CD4-positive, alpha-beta T cell treated with Interleukin-4 for 1 hour (primary cell): Measurements from ENCODE around the gene CNOT10.
A peak's percentile ranks its signal among the peaks of the same experiment; 100 is the strongest.
"Not testable (repeated sequence)": the region's sequence is repeated elsewhere in the genome, so short reads cannot be mapped to it uniquely, and the experiment has no call there.

ENCODE experiments used
- DNase-seq, 2 donors: peaks; one replicate each; pipeline ENCODE4 v3.0.0-alpha.2; 2020 to 2022

The CNOT10 gene

DNA sequence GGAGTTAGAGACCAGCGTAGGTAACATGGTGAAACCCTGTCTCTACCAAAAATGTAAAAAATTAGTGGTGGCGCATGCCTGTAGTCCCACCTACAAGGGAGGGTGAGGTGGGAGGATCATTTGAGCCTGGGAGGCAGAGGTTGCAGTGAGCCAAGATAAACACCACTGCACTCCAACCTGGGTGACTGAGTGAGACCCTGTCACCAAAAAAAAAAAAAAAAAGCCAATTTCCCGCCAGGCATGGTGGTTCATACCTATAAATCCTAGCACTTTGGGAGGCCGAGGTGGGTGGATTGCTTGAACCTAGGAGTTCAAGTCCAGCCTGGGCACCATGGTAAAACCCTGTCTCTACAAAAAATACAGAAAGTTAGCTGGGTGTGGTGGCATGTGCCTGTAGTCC, 6.9 kb downstream of the CNOT10 start:
- DNase-seq: no peak

DNA sequence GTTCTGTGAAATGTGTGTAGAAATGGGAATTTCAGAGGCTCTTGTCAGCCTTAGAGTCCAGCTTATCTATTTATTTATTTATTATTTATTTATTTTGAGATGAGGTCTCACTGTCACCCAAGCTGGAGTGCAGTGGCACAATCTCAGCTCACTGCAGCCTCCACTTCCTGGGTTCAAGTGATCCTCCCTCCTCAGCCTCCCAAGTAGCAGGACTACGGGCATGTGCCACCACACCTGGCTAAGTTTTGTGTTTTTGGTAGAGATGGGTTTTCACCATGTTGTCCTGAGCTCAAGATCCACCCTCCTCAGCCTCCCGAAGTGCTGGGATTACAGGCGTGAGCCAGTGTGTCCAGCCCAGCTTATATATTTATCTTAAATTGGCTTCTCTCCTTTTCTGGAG, 11.5 kb downstream of the CNOT10 start:
- DNase-seq: no peak

DNA sequence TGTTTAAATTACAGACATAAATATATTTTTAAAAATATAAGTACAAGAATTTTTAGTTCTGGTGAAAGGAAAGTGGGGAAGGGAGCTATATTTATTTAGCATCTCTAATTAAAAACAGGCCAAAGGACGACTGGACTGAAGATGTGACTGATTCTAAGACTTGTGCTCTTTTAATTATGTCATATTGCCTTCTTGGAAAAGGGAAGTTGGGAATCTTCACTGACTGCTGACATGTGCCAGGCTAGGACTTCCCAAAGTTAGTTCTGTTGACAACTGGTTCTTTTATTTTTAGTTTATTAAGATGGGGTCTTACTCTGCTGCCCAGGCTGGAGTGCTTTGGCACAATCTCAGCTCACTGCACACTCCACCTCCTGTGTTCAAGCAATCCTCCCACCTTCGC, 13.5 kb downstream of the CNOT10 start:
- no peak for DNase-seq

DNA sequence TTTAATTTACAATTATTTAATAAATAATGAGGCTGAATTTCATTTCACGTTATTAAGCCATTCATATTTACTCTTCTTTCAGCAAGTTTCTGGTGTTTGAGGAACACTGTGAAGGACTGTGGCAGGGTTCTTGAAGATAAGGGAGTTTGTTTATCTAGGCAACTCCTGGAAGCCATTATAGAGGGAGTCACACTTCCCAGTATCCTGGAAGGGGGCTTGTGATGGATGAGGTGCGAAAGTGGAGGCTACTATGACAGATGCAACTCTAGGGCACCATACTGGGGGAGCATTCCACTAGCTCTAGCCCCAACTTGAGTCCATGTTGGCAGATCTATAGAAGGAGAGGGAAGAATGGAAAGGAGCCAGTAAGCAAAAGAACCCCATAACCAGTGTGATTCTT, 14.4 kb downstream of the CNOT10 start:
- no peak for DNase-seq

DNA sequence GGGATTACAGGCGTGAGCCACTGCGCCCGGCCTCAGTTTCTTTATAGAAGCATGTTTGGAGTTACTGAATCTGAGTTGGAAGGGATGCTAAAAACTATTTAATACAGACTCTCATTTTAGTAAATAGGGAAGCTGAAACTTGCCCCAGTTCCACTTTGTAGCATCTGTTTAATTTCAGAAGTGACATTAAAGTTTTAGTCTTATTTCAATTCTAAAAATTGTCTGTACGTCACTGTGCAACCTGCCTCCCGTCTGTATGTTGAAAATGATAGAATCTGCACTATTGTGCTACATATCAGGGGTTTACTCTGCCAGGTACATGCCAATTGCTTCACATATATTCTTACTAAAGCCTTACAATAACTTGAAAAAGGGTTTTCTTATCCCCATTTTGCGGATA, 15.3 kb downstream of the CNOT10 start:
- no peak for DNase-seq

DNA sequence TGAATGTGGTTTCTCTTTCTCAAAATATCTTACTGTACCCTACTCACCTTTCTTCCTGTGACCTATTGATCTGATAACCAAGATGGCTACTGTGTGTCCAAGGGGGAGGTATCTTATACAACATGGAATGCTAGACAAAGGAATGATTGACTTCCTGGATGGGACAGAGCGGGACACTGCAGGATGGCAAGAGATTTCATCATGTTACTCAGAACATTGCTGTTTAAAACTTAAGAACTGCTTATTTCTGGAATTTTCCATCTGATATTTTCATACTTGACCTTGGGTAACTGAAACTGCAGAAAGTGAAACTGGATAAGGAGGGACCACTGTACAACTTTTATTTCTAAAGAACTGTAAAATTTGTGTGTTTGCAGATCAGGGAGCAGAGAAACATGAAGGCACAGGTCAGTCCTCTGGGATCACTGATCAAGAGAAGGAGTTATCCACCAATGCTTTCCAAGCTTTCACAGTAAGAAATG, 18.5 kb downstream of the CNOT10 start:
- DNase-seq: no peak

DNA sequence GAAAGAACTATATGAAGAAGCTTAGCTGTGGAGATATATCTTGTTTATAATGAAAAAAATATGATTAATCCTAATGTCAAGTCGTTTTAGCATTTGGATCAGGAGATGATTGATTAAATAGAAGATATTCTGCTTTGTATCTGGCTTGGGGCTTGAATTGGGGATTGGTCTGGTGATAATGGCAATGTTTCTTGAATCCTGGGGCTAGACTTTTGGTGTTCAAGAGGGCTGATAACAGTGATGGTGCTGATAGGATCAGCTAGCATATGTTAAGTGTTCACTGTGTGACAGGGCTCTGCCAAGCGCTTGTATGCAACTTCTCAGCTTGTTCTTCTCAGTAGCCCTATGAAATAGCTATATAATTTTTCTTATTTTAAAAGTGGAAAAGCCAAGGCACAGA, 20.2 kb downstream of the CNOT10 start:
- DNase-seq: no peak

DNA sequence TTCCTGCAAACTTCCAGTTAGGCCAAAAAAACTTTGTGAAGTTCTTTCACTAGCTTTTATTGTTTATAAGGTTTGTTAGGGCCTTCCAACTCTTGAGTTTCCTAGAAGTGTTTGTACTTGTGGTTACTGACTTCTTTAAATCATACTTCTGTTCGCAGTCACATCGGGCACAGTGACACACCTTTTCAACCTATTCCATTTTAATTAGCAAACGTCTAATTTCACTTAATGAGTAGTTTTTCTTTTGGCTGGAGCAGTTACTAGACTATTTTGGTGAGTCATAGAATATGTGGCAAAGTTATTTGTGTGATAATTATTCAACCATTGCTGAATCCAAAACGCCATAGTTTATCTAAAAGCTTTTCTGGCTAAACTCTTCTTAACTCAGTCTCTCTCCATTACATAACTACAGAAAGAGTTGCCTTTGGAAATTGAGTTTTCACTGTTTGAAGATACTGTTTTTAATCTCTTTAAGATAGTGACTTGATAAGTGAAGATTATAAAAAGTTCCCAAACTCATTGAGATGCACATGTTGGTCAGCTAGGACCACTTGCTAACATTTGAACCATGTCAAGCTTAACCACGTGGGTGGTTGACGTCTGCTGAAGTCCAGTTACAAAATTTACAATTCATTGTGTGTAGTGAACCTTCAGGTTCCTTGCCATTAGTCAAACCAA, 21.5 kb downstream of the CNOT10 start:
- no peak for DNase-seq

DNA sequence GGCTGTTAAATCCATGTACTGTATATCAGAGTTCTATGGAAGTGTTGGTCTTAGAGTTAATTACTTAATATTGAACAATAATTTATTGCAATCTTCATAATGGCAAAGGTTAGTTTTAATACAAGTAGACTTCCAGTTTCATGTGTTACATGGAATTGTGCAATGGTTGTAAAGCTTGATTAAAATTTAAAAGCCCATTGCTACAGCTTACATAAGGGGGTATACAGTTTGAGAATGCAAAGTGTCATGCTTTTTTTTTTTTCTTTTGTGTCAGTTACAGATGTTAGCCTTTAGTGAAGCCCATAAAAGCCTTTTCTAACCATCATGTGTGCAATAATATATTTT, 22.0 kb downstream of the CNOT10 start:
- DNase-seq: no peak

DNA sequence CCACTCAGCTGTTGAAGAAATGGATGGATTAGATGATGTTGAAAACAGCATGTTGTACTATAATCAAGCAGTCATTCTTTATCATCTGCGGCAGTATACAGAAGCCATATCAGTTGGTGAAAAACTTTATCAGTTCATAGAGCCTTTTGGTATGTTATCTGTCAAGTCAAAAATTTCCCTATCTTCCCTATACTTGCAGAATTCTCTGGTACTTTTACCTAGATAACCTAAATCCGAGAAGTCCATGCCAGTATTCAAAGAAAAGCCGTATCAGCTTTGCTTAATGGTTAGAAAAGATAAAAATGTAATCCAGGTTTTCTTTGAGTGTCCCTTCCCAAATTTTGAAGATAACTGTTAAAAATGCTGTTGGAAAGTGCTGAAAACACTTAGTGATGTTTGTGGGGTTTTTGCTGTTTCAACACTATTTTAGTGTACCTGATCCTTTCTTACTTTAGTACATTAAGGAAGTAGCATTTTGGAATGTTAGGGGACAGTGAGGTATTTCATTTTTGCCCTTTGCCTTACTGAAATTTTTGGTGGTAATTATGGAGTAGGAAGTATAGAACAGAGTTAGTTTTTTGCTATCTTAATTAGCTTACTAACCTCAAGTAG, 23.8 kb downstream of the CNOT10 start:
- DNase-seq: no peak

DNA sequence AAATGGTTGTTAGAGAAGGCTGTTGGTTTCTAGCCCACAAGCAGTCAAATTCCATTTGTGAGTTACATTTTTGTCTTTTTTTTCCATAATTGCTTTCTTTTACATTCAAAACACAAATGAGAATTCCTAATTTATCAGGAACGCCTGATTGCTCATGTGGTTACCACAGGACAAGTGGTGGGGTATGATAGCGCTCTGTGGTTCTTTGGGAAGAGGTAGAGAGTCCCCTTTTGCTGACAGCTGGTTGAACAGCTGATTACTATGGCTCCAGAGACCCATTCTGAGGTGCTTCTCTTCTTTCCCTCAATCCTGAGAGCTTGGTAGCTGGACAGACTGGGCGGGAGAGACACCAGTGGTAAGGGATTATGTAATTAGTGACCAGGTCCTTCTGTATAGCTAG, 24.4 kb downstream of the CNOT10 start:
- DNase-seq: no peak

DNA sequence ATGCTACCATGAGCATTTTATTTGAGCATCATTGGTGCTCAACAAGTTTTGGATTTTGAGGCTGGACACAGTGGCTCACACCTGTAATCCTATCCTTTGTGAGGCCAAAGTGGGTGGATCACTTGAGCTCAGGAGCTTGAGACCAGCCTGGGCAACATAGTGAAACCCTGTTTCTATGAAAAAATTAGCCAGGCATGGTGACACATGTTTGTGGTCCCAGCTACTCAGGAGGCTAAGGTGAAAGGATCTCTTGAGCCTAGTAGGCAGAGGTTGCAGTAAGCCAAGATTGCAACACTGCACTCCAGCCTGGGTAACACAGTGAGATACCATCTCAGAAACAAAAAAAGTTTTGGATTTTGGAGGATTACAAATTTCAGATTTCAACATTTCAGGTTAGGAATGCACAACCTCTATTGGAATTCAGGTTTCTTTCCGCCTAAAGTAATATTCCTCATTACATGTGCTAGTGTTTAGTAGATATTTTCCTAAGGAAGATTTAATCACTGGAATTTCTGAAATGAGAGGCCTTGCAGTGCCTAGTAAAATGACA, 27.6 kb downstream of the CNOT10 start:
- no peak for DNase-seq

DNA sequence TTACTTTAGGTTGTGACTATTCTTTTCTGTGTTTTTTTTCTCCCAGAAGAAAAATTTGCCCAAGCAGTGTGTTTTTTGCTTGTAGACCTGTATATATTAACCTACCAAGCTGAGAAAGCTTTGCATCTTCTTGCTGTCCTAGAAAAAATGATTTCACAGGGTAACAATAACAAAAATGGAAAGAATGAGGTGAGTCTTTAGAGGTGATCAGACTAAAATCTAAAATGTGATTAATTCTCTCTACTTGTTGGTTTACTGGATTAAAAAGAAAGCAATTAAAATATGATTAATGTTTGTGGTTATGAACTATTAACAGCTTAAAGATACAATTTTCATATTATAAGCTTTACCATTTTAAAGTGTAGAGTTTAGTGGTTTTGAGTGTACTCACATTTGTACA, 28.2 kb downstream of the CNOT10 start:
- DNase-seq: no peak

DNA sequence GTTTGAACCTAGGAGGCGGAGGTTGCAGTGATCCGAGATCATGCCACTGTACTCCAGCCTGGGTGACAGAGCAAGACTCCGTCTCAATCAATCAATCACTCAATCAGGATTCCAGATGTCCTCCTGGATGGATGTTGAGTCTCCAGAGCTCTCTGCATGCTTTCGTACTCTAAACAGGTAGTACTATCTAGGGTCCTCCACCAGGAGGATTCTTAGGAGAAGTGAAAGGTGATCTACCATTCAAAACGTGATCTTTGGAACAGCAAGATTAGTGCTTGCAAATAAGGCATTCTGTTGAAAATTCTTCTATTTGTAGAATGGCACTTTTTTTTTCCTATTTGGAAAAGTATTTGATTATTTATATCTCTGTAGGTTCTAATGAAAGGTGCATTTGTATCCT, 34.3 kb downstream of the CNOT10 start:
- DNase-seq: no peak

DNA sequence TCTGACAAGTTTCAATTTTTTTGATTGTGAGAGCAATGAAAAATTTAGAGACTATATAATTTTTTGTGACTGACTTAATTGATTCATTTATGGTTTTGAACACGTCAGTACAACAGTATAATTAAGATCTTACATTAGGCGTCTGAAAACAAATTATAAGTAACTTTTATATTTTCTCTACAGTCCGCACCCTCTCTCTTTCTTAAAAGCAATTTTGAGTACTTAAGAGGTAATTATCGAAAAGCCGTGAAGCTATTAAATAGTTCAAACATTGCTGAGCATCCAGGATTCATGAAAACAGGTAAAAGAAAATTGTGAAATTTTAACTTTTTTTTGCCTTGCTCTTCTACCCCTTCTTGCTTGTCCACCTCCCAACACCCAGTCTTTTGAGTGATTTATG, 34.9 kb downstream of the CNOT10 start:
- DNase-seq: no peak

DNA sequence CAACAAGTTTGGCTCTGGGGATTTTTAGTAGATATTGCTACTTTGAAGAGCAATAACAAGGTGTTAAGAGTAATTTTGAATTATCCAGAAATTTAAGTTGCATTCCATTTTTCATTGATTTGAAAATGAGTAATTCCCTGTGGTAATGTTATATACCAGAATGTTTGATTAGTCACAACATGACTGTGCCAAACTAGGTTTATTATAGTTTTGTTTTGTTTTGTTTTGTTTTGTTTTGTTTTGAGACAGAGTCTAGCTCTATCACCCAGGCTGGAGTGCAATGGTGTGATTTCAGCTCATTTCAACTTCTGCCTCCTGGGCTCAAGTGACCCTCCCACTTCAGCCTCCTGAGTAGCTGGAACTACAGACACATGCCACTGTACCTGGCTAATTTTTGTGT, 40.7 kb downstream of the CNOT10 start:
- DNase-seq: no peak

DNA sequence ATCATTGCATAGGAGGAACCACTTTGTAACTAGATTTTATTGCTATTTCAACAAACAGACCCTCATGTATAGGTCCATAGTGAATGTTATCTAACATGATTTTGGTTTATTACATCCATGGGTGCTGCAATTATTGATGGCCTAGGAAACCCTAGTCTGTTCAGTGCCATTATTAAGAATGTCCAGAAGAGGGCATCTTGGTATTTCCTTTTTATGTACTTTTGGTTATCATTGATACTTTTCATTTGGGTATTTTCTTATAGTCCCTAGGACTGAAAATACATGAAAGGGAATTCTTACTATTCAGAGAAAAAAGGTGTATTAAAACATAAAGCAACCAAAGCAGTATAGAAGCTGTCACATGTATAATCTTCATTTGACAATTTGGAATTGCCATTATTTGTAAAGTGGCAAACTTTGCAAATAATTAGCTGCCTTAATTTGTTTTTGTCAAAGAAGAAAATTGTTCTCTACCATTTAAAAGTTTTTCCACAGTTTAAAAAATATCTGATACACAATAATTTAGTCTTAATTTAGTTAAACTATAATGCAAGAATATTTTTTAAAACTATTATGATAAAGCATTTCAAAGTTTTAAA, 48.7 kb downstream of the CNOT10 start:
- DNase-seq: peak in 1 of 2 donors; percentile 45

DNA sequence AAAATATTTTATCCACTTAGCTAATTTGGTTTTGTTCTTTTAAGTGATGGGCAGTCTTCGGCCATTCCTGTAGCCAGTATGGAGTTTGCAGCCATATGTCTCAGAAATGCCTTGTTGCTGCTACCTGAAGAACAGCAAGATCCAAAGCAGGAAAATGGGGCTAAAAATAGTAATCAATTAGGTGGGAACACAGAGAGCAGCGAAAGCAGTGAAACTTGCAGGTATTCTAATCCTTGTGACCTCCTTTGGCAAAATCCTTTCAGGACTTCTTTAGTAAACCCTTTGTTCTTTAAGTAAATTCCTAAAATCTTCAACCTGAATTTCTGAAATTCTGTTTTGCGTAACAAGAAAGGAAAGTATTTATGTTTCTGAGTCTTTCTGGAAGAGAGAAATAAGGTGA, 49.8 kb downstream of the CNOT10 start:
- DNase-seq: no peak

DNA sequence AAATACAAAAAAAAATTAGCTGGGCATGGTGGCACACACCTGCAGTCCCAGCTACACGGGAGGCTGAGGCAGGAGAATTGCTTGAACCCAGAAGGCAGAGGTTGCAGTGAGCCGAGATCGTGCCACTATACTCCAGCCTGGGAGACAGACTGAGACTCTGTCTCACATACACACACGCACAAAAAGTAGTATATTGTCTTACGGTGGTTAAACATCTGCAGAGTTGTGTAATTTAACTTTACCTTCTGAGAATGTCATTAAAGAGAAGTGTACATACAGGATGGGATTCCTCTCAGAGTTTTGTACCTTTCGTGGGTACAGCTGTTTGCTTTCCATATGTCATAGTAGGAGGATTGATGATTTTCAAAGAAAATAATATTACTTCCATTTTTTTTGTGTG, 58.5 kb downstream of the CNOT10 start:
- DNase-seq: not testable (repeated sequence)

DNA sequence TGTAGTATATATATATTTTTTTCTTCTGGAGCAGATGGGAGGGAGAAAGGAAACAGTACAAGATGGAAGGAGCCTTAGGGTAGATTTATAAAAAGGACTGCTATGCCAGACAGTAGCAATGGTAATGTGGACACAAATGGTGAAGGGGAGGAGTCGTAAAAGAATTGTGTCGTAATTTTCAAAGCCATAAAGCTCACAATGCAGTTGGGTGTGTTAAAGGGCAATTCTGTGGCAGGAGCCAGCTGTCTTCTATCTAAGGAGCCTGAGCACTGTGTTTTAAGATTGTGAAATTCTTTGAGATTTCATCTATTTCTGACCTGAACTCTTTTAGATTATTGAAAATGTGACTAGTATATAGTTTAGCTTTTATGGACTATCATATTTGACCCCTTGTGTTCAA, 58.9 kb downstream of the CNOT10 start:
- no peak for DNase-seq

DNA sequence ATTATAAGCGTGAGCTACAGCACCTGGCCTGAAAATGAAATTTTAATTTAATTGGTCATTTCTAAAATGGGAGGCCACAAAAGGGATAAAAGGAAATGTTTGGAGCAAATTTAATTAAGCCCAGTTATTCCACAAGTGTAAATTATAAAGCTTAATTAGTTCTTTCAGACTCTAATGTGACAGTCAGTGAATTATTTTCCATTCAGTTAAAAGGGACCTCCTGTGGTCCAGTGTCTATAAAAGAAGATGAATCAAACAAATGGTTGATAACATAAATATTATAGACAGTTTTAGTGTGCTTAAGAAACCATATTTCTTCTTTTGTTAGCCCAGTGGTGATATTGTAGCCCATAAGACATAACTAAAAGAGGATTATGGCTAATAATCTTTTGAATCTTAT, 66.4 kb downstream of the CNOT10 start:
- DNase-seq: no peak

DNA sequence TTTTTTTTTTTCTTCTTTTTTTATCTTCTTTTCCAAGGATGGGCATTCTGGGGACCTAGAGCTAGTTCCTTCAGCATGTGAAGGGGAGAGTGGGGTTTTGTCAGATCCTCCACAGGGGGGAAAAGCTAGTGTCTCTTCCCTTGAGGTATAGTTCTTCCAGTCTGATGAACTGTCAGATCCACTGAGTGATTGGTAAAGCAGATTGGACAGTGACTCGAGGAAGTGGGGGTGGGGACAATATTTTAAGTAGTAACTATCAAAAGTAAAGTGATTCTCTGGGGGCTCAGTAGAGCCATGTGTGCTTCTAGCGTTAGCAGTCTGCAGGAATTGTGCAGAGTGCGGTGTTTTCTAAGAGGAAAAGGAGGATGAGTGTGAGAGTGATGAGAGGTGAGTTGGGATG, 70.8 kb downstream of the CNOT10 start:
- DNase-seq: no peak

DNA sequence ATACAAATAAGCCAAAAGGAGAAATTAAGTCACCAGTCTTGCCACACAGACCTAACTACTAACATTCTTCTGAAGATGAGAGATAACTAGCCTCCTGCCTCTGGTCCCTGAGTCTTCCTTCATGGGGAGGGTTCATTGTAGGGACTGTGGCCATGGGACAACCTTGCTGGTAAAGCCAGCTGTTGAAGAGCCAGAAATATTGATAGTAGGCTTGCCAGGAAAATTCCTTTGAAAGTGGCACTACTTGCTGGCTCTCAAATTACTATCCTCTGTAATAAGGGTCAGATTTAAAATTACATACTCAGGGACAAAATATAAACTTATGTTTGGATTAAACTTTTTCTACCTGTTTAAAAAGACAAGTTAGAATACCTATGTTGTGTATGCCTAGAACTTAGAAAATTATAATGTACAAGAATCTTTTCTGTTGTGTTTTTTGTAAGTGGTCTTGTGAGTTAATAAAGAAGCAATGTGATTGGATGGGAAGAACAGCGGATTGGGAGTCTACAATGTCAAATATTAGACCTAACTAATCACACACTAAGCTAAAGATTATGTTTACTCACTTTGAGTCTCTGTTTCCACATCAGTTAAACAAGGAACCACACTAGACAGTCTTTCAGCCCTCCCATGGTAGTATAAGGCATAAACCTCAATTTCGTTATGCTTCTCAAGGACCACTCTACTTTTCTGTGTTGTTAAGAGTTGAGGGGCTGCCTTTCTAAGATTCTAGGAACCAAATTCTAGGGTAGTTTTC, 72.8 kb downstream of the CNOT10 start:
- DNase-seq: no peak

DNA sequence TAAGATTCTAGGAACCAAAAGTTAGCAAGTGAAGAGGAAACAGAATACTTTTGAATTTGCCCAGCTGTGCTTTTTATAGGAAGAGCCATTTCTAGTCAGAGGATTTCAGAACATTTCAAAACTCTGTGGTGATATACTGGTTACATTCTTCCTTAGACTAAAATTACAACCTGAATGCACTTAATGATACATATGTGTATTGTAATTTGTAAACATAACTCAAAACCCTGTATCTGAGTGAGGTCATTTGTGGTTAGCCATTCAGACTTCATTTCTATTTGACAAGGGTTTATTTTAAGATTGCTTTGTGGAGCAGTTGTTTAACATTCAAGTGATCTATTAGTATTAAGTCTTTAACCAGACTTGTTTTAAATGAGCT, 73.4 kb downstream of the CNOT10 start:
- DNase-seq: no peak
